Measurements from ENCODE around the gene ARL5A.

GRCh38 chr2:151777487-151777886 is 50.7 kb downstream of the ARL5A start:
- no peak for TF ChIP-seq POLR2A (IDR thresholded peaks at IDR 0.05)
- TF ChIP-seq EP300 (IDR thresholded peaks at IDR 0.05) = no peak

Measured in upper lobe of left lung (tissue), 4 donors.